MCF 10A (cell line): ENCODE results near the gene GNG7. TPM values are rescaled to one million over a fixed set of nuclear protein-coding genes. Genes with fewer than 3 reads are reported as not detected.
"Not testable (repeated sequence)": the region's sequence is repeated elsewhere in the genome, so short reads cannot be mapped to it uniquely, and the experiment has no call there.

Experiments
- BruUV-seq: library from RNA; stranded (reverse); fragments of 400-500 nt; replicated peaks from 2 replicates; lab custom pipeline; 2021; lab: Mats Ljungman, UMichigan
- CTCF ChIA-PET: fragments of 300-600 bp; sonication (Branson Sonifier 250); formaldehyde crosslinking; extraction: SDS; loops from one replicate; lab custom pipeline; 2021; ENCODE audit warnings: antibody characterized with exemption, inconsistent platforms; lab: Yijun Ruan, JAX
- POLR2A ChIA-PET: fragments of 300-600, 350-650 bp; sonication (Branson Sonifier 250); formaldehyde crosslinking; extraction: SDS; loops from one replicate; lab custom pipeline; 2020; ENCODE audit warnings: antibody characterized with exemption, inconsistent platforms; lab: Yijun Ruan, JAX
- DNase-seq: peaks from one replicate; pipeline ENCODE4 v3.0.0-alpha.2; 2018; ENCODE audit not compliant: unreplicated experiment
- H3K27ac Mint-ChIP-seq: one replicate; pipeline ENCODE4 v1.8.0; 2022; ENCODE audit warnings: mild to moderate bottlenecking, low read depth, mixed read lengths; ENCODE audit not compliant: unreplicated experiment
- H3K27me3 Mint-ChIP-seq: one replicate; pipeline ENCODE4 v1.8.0; 2022; ENCODE audit warnings: mixed read lengths; ENCODE audit not compliant: insufficient read depth, unreplicated experiment
- H3K36me3 Mint-ChIP-seq: one replicate; pipeline ENCODE4 v1.8.0; 2022; ENCODE audit warnings: mild to moderate bottlenecking, moderate library complexity, mixed read lengths; ENCODE audit not compliant: insufficient read depth, unreplicated experiment
- H3K4me1 Mint-ChIP-seq: one replicate; pipeline ENCODE4 v1.8.0; 2022; ENCODE audit warnings: mixed read lengths; ENCODE audit not compliant: insufficient read depth, unreplicated experiment
- H3K4me3 Mint-ChIP-seq: one replicate; pipeline ENCODE4 v1.8.0; 2022; ENCODE audit warnings: mild to moderate bottlenecking, moderate library complexity, mixed read lengths; ENCODE audit not compliant: unreplicated experiment
- H3K9me3 Mint-ChIP-seq: one replicate; pipeline ENCODE4 v1.8.0; 2022; ENCODE audit warnings: mixed read lengths; ENCODE audit not compliant: unreplicated experiment
- intact Hi-C: fragments of 100-400 bp; cut with micrococcal nuclease; formaldehyde crosslinking; loops from 2 replicates; pipeline ENCODE4 v1.14.1; 2022
- total RNA-seq: library from RNA; stranded (reverse); gene quantifications from 2 replicates; pipeline ENCODE4 v1.2.3, GENCODE V29; 2022
- TF ChIP-seq, protein P1 (sequence below): fragments of 200-600 bp; IDR thresholded peaks from one replicate; pipeline ENCODE4 v1.8.0; 2022; ENCODE audit warnings: antibody characterized with exemption, mild to moderate bottlenecking; ENCODE audit not compliant: unreplicated experiment

GNG7 gene
- total RNA-seq, 1 experiment from 2014 or later, result 0.51 TPM

GRCh38 chr19:2648528-2648937 lies 54.0 kb downstream of the GNG7 start:
- no peaks in the 10 kb centered on the region for H3K9me3 Mint-ChIP-seq
- H3K4me3 Mint-ChIP-seq, result no peak overlapping the region
- peak; percentile 80 for DNase-seq
- ChIA-PET CTCF (interaction anchor here (0.5 to 5.4 kb wide), 31 partner anchors 9 to 488 kb away, joined by 3 to 86 read pairs (median 3); partner anchors contain the start of gene SLC39A3), POLR2A (interaction anchor here (0.7 to 1.6 kb wide), 6 partner anchors 21 to 275 kb away, joined by 4 to 13 read pairs (median 5); partner anchors contain the start of gene GNG7)
- TF ChIP-seq, protein P1, sequence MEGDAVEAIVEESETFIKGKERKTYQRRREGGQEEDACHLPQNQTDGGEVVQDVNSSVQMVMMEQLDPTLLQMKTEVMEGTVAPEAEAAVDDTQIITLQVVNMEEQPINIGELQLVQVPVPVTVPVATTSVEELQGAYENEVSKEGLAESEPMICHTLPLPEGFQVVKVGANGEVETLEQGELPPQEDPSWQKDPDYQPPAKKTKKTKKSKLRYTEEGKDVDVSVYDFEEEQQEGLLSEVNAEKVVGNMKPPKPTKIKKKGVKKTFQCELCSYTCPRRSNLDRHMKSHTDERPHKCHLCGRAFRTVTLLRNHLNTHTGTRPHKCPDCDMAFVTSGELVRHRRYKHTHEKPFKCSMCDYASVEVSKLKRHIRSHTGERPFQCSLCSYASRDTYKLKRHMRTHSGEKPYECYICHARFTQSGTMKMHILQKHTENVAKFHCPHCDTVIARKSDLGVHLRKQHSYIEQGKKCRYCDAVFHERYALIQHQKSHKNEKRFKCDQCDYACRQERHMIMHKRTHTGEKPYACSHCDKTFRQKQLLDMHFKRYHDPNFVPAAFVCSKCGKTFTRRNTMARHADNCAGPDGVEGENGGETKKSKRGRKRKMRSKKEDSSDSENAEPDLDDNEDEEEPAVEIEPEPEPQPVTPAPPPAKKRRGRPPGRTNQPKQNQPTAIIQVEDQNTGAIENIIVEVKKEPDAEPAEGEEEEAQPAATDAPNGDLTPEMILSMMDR, result peak; percentile 94
- H3K27ac Mint-ChIP-seq, result no peak overlapping the region
- peaks cover 5% of the 10 kb centered on the region for H3K36me3 Mint-ChIP-seq
- H3K27me3 Mint-ChIP-seq, result peaks cover 30% of the 10 kb centered on the region
- peaks cover 2% of the 10 kb centered on the region for H3K4me1 Mint-ChIP-seq
- intact Hi-C loops, result loop anchor here (1.0 to 5.0 kb wide), 3 partner anchors 101 to 239 kb away; no protein-coding TSS in a partner anchor
- no TSS peak for BruUV-seq

DNA sequence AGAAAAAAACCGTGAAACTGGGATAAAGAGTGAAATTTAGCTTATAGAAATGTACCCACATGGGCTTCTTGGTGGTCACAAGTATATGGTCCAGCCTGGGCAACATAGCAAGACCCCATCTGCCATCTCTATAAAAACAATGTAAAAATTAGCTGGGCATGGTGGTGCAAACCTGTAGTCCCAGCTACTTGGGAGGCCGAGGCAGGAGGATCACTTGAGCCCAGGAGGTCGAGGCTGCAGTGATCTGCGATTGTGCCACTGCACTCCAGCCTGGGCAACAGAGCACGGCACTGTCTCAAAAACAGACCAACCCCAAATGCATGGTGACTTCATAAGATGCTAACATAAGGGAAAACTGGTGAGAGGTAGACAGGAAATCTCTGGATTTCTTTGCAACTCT lies 54.4 kb downstream of the GNG7 start:
- peaks cover 5% of the 10 kb centered on the region for H3K36me3 Mint-ChIP-seq
- no TSS peak for BruUV-seq
- H3K27me3 Mint-ChIP-seq, result peaks cover 30% of the 10 kb centered on the region
- no peaks in the 10 kb centered on the region for H3K9me3 Mint-ChIP-seq
- intact Hi-C loops, result loop anchor here (1.0 to 5.0 kb wide), 3 partner anchors 101 to 239 kb away; no protein-coding TSS in a partner anchor
- H3K4me1 Mint-ChIP-seq, result no peaks in the 10 kb centered on the region
- CTCF ChIA-PET, result interaction anchor here (0.5 to 5.4 kb wide), 30 partner anchors 9 to 488 kb away, joined by 3 to 86 read pairs (median 3); partner anchors contain the start of gene SLC39A3
- no peak overlapping the region for H3K27ac Mint-ChIP-seq
- H3K4me3 Mint-ChIP-seq, result no peak overlapping the region
- POLR2A ChIA-PET, result interaction anchor here (0.7 to 1.6 kb wide), 6 partner anchors 20 to 275 kb away, joined by 4 to 13 read pairs (median 5); partner anchors contain the start of gene GNG7
- DNase-seq, result no peak
- TF ChIP-seq, protein P1, result no peak

DNA sequence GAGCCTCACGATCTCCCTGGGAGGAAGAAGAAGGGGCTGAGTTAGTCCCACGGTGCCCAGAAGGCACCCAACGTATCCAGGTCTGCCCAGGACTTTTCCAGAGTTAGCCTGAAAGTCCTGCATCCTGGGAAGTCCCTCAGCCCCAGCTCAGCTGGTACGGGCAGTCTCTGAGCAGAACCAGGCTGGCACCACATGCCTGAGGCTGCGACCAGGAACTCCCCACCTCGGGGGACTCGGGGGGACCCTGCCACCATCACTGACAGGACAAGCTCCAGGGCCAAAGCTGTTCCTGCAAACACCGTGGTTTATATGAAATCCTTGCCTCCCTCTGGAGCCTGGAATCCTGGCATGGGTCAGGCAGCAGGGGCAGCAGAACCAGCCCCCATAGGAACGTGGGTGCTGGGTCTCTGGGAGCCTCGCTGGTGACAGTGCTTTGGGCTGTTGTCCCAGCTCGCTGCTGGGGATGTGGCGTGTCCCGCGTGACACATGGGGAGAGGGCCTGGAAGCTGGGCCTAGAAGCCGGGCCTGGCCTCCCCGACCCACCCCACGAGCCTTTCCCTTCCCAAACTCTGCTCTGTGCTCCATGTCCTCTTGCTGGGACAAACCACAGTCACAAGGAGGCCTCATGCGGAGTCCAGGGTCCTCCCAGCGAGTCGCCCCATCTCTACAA lies 55.5 kb downstream of the GNG7 start:
- BruUV-seq, result no TSS peak
- TF ChIP-seq, protein P1, result no peak
- CTCF ChIA-PET, result interaction anchor here (0.6 to 5.4 kb wide), 10 partner anchors 10 to 397 kb away, joined by 3 to 86 read pairs (median 6); no protein-coding TSS in a partner anchor
- Mint-ChIP-seq H3K9me3 (no peaks in the 10 kb centered on the region), H3K36me3 (peaks cover 5% of the 10 kb centered on the region), H3K27me3 (peaks cover 25% of the 10 kb centered on the region), H3K27ac (no peak overlapping the region), H3K4me1 (no peaks in the 10 kb centered on the region), H3K4me3 (no peak overlapping the region)
- POLR2A ChIA-PET, result interaction anchor here (0.7 kb wide), 1 partner anchor 304 kb away, joined by 3 read pairs; no protein-coding TSS in a partner anchor
- no peak for DNase-seq
- intact Hi-C loops, result loop anchor here (5.0 kb wide), 2 partner anchors 225 to 240 kb away; no protein-coding TSS in a partner anchor

GRCh38 chr19:2645826-2646225 lies 56.7 kb downstream of the GNG7 start:
- H3K27ac Mint-ChIP-seq, result no peak overlapping the region
- H3K9me3 Mint-ChIP-seq, result no peaks in the 10 kb centered on the region
- peaks cover 13% of the 10 kb centered on the region for H3K27me3 Mint-ChIP-seq
- CTCF ChIA-PET, result interaction anchor here (0.5 to 5.4 kb wide), 4 partner anchors 9 to 136 kb away, joined by 3 to 86 read pairs (median 3); no protein-coding TSS in a partner anchor
- no peak overlapping the region for H3K4me3 Mint-ChIP-seq
- POLR2A ChIA-PET, result interaction anchor here (0.5 to 0.8 kb wide), 2 partner anchors 137 to 183 kb away, joined by 3 read pairs; partner anchors contain the start of gene SGTA
- no TSS peak for BruUV-seq
- no peak for DNase-seq
- H3K4me1 Mint-ChIP-seq, result no peaks in the 10 kb centered on the region
- TF ChIP-seq, protein P1, result no peak
- H3K36me3 Mint-ChIP-seq, result peaks cover 4% of the 10 kb centered on the region
- intact Hi-C loops, result loop anchor here (5.0 kb wide), 2 partner anchors 226 to 241 kb away; no protein-coding TSS in a partner anchor

DNA sequence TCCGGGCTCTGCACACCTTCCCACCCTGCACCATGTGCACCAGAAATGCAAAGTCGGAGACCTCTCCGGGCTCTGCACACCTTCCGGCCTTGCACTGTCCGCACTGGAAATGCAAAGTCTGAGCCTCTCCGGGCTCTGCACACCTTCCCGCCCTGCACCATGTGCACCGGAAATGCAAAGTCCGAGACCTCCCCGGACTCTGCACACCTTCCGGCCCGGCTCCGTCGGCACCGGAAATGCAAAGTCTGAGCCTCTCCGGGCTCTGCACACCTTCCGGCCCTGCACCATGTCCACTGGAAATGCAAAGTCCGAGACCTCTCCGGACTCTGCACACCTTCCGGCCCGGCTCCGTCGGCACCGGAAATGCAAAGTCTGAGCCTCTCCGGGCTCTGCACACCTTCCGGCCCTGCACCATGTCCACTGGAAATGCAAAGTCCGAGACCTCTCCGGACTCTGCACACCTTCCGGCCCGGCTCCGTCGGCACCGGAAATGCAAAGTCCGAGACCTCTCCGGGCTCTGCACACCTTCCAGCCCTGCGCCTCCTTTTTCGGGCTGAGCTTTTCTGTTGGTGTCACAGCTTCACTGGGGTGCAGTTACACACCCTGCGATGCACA lies 59.3 kb downstream of the GNG7 start:
- H3K36me3 Mint-ChIP-seq, DNase-seq, intact Hi-C loops, BruUV-seq, POLR2A ChIA-PET, H3K4me3 Mint-ChIP-seq, H3K4me1 Mint-ChIP-seq, H3K9me3 Mint-ChIP-seq, H3K27ac Mint-ChIP-seq: not testable (repeated sequence)
- H3K27me3 Mint-ChIP-seq, result peaks cover 12% of the 10 kb centered on the region
- CTCF ChIA-PET, result interaction anchor here (0.6 kb wide), 1 partner anchor 32 kb away, joined by 4 read pairs; no protein-coding TSS in a partner anchor
